Astrocyte of the spinal cord (primary cell): ENCODE measurements around the gene SLC44A2.

Source experiments
- DNase-seq: peaks from one replicate; pipeline ENCODE4 v3.0.0; 2011; ENCODE audit warnings: low read depth, low spot score
- H3K4me3 ChIP-seq: 2 replicates; pipeline ENCODE4 v1.5.1; 2011; ENCODE audit warnings: low read depth, mild to moderate bottlenecking, low read length, moderate library complexity
- in situ Hi-C: cut with HindIII; loops from 2 replicates; pipeline ENCODE4 v1.10.0; 2017; ENCODE audit warnings: low sequenced_read_pairs
- TF ChIP-seq, protein P1 (sequence below): IDR thresholded peaks from 2 replicates; pipeline ENCODE4 v1.5.1; 2012; ENCODE audit warnings: low read depth, mild to moderate bottlenecking, low read length, inconsistent platforms

Gene SLC44A2

GRCh38 chr19:10625003-10625761 lies at the start of gene SLC44A2:
Gene SLC44A2, plus strand, starts transcription at chr19:10625553. Its CDS starts 81 bp downstream, at chr19:10625634.
- peak; percentile 61 for DNase-seq
- peak within 1 kb of the TSS; percentile 47 for H3K4me3 ChIP-seq
- TF ChIP-seq, protein P1, sequence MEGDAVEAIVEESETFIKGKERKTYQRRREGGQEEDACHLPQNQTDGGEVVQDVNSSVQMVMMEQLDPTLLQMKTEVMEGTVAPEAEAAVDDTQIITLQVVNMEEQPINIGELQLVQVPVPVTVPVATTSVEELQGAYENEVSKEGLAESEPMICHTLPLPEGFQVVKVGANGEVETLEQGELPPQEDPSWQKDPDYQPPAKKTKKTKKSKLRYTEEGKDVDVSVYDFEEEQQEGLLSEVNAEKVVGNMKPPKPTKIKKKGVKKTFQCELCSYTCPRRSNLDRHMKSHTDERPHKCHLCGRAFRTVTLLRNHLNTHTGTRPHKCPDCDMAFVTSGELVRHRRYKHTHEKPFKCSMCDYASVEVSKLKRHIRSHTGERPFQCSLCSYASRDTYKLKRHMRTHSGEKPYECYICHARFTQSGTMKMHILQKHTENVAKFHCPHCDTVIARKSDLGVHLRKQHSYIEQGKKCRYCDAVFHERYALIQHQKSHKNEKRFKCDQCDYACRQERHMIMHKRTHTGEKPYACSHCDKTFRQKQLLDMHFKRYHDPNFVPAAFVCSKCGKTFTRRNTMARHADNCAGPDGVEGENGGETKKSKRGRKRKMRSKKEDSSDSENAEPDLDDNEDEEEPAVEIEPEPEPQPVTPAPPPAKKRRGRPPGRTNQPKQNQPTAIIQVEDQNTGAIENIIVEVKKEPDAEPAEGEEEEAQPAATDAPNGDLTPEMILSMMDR = no peak
- in situ Hi-C loops = no loop called here

DNA sequence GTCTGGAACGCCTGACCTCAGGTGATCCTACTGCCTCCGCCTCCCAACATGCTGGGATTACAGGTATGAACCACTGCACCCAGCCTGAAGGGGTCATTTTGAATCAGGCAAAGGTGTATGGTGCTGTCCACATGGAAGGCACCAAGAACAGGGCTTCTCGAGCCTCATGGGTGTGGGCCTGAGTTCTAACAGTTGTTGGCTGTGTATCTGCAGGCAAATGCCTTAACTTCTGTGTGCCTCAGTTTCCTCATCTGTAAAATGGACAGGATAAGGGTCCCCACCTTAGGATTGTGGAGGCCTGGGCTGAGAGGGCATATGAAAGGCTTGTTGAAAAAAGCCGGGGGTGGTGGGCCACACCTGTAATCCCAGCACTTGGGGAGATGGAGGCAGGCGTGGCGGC lies 47.4 kb upstream of the SLC44A2 start:
- no peak overlapping the region for H3K4me3 ChIP-seq
- in situ Hi-C loops = no loop called here
- no peak for DNase-seq
- TF ChIP-seq, protein P1 = no peak

DNA sequence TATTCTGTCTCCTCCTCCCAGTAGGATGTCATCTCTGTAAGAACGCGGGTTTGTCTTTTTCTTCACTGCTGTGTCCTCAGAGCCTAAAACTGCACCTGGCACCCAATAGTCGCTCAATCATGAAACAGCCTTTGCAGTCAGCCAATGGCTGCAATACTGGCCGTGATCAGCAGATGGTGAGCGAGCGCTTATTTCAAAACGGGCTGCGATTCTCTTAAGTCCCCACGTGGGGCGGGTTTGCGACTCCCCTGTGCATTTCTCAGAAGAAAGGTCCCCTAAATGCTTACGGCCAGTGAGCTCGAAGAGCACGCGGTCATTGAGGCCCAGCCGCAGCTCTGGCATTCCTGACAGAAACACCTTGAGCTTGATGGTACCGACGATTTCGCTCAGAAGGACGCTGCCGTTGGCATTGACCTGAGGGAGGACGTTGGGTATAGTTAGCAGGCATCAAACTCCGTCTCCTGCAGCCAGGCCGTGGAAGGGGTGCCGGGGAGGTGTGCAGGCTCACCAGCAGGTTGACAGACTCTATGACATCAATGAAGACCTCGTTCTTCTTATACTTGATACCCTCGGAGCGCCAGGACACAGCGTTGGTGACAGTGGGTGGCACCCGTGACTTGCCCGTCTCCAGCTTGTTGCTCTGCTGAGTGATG lies 44.2 kb upstream of the SLC44A2 start:
- TF ChIP-seq, protein P1 = peak; percentile 99
- in situ Hi-C loops = no loop called here
- peak; percentile 91 for DNase-seq
- no peak overlapping the region for H3K4me3 ChIP-seq

DNA sequence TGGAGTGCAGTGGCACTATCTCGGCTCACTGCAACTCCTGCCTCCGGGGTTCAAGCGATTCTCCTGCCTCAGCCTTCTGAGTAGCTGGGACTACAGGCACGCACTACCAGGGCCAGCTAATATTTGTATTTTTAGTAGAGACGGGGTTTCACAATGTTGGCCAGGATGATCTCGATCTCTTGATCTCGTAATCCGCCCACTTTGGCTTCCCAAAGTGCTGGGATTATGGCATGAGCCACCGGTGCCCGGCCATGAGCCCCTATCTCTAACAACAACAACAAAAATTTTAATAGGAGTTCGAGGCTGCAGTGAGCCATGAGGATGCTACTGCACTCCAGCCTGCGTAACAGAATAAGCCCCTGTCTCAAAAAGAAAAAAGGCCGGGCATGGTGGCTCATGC lies 43.3 kb upstream of the SLC44A2 start:
- H3K4me3 ChIP-seq = no peak overlapping the region
- no peak for DNase-seq
- in situ Hi-C loops = no loop called here
- TF ChIP-seq, protein P1 = no peak

GRCh38 chr19:10583036-10583776 lies 42.1 kb upstream of the SLC44A2 start:
- DNase-seq = no peak
- TF ChIP-seq, protein P1 = no peak
- in situ Hi-C loops = no loop called here
- no peak overlapping the region for H3K4me3 ChIP-seq

DNA sequence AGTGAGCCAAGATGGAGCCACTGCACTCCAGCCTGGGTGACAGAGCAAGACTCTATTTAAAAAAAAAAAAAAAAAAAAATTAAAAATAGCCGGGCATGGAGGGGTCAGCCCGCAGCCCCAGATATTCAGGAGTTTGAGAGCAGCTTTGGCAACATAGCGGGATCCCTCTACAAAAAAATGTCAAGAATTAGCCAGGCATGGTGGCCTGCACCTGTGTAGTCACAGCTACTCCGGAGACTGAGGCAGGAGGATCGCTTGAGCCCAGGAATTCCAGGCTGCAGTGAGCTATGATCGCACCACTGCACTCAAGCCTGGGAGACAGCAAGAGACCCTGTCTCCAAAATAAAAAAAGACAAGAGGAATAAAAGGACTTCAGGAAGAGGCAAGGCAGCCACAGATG lies 39.0 kb upstream of the SLC44A2 start:
- TF ChIP-seq, protein P1 = no peak
- no peak for DNase-seq
- H3K4me3 ChIP-seq = no peak overlapping the region
- in situ Hi-C loops = no loop called here
